NCI-H524 treated with DMSO at 0.1 percent for 48 hours (cell line): ENCODE results near the gene BRF1.

Experiments used
- DNase-seq: peaks from one replicate; lab custom pipeline; 2025; lab: John Stamatoyannopoulos, UW

Gene BRF1

GRCh38 chr14:105193916-105194782 lies 106.7 kb downstream of the BRF1 start:
- DNase-seq = no peak

GRCh38 chr14:105192866-105193731 lies 107.7 kb downstream of the BRF1 start:
- no peak for DNase-seq

GRCh38 chr14:105187935-105188524 lies 112.8 kb downstream of the BRF1 start:
- DNase-seq = no peak

- DNase-seq = no peak
Measured at GRCh38 chr14:105187116-105187515, 113.7 kb downstream of the BRF1 start.

GRCh38 chr14:105185973-105186372 lies 114.8 kb downstream of the BRF1 start:
- no peak for DNase-seq

GRCh38 chr14:105185001-105185400 lies 115.8 kb downstream of the BRF1 start:
- no peak for DNase-seq

GRCh38 chr14:105184461-105184860 lies 116.3 kb downstream of the BRF1 start:
- DNase-seq = no peak

- DNase-seq = no peak
Measured at GRCh38 chr14:105182296-105183020, 118.3 kb downstream of the BRF1 start.

GRCh38 chr14:105181549-105182295 lies 119.1 kb downstream of the BRF1 start:
- DNase-seq = no peak

GRCh38 chr14:105180592-105181548 lies 119.9 kb downstream of the BRF1 start, which contains the start of gene NUDT14:
Gene NUDT14, minus strand, starts transcription at chr14:105181312. Its CDS starts 103 bp downstream, at chr14:105181209.
- DNase-seq = no peak

- no peak for DNase-seq
Measured at GRCh38 chr14:105179191-105179590, 121.6 kb downstream of the BRF1 start.

- no peak for DNase-seq
Measured at GRCh38 chr14:105178868-105179140, 122.0 kb downstream of the BRF1 start.

- DNase-seq = no peak
Measured at GRCh38 chr14:105178069-105178867, 122.5 kb downstream of the BRF1 start.

GRCh38 chr14:105177082-105177481 lies 123.7 kb downstream of the BRF1 start:
- DNase-seq = no peak

GRCh38 chr14:105176513-105176912 lies 124.3 kb downstream of the BRF1 start:
- DNase-seq = no peak

GRCh38 chr14:105173901-105174894 lies 126.6 kb downstream of the BRF1 start:
- no peak for DNase-seq

GRCh38 chr14:105173145-105173544 lies 127.7 kb downstream of the BRF1 start:
- no peak for DNase-seq

- no peak for DNase-seq
Measured at GRCh38 chr14:105172476-105172875, 128.3 kb downstream of the BRF1 start.
